Mucosa of descending colon (tissue), 3 donors: ENCODE measurements around the gene CD300E. TPM values are rescaled to one million over a fixed set of nuclear protein-coding genes. Genes with fewer than 3 reads are reported as not detected.
"Not testable (repeated sequence)": the region's sequence is repeated elsewhere in the genome, so short reads cannot be mapped to it uniquely, and the experiment has no call there.

Source experiments
- ATAC-seq: fragments of 200-7000 bp; cut with Tn5 transposase; one replicate; pipeline ENCODE4 v1.9.1; 2020; ENCODE audit warnings: mild to moderate bottlenecking, moderate library complexity
- DNase-seq, 3 donors: peaks; one replicate each; pipeline ENCODE4 v3.0.0-alpha.2; 2020
- H3K36me3 ChIP-seq: fragments of 200-600 bp; one replicate; pipeline ENCODE4 v1.8.0; 2021; ENCODE audit warnings: low read depth, mild to moderate bottlenecking
- H3K4me1 ChIP-seq: fragments of 200-600 bp; one replicate; pipeline ENCODE4 v1.8.0; 2021; ENCODE audit warnings: low read depth, mild to moderate bottlenecking
- H3K4me3 ChIP-seq: fragments of 200-600 bp; one replicate; pipeline ENCODE4 v1.8.0; 2021; ENCODE audit warnings: mild to moderate bottlenecking
- H3K9me3 ChIP-seq: fragments of 200-600 bp; one replicate; pipeline ENCODE4 v1.8.0; 2021; ENCODE audit warnings: mild to moderate bottlenecking
- CTCF ChIP-seq: fragments of 200-600 bp; IDR thresholded peaks from one replicate; pipeline ENCODE4 v1.8.0; 2022; ENCODE audit warnings: antibody characterized with exemption, mild to moderate bottlenecking
- intact Hi-C, 2 donors: fragments of 100-400 bp; cut with DNase I in 1 of 2; cut with micrococcal nuclease in 1 of 2; formaldehyde crosslinking; loops; one replicate each; pipeline versions ENCODE4 v1.11.0 to v1.11.1; 2022; cut with DNase I, micrococcal nuclease
- total RNA-seq, 3 donors: library from RNA; stranded (reverse); fragmentation: NEBNext Ultra II Directional in 2 of 3; extraction: Animal tissue kit (Norgen Biotek cat#: 25700) in 2 of 3; gene quantifications; one replicate each; pipeline versions ENCODE4 v1.2.1 to v1.2.4, GENCODE V29; 2021 to 2023
- donor health status: DM: no; HTN: no; CAD: no; lungs with moderate emphysema.
- donor health status: DM: no; HTN: no; CAD: no.
- donor health status: DM: no; HTN: yes; CAD: no.

CD300E gene
- total RNA-seq, 3 donors from 2014 or later: 0.47 to 0.53 TPM; not detected in 1

DNA sequence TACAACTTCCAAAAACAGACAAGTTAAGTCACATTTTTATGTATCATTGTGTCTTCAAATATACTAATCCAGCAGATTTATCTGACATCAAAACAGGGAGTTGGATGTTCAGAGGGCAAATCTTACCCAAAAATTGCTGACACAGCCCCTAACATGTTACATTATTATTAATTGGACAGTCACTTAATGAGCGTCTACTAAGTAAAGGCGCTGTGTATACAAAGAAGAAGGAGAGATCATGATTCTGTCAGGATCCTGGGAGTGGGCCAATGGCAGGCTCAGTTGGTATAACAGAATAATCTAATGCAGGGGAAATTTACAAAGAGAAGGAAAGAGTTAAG is 18.4 kb upstream of the CD300E start:
- no peak for TF ChIP-seq CTCF

DNA sequence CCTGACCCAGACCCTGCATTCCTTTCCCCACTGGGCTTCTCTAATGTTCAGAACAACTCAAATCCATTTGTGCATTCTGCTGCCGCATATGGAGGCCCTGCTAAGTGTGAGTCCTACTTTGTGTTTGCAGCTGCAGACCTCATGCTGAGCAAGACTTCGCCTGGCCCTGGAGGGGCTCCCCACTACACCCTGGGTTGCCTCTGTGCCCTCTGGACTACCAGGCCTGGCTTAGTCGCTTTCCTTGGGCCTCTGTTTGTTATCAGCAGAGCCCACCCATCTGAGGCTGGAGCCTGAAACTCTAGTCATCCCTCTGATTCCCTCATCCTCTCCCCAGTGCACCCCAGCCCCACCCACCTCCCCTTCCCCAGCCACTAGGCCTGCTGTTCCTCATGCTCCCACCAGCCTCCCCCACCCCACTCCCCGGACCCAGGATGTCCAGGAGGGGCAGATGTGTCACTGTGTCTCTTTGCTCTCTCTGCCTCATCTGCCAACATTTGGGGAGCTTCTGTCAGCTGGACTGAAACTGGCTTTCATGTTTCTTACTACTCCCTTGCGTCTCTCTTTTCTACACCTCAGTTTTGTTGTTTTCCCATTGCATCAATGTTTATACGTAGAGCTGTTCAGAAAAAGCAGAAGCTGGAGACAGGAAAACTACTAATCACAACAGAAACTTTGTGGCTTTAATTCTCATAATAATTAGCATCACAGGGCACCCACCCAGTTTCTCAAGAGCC is 17.9 kb upstream of the CD300E start:
- no peak for TF ChIP-seq CTCF
- H3K36me3 ChIP-seq: no peaks in the 10 kb centered on the region
- ATAC-seq (peak; percentile 7), DNase-seq (no peak)
- no peak overlapping the region for H3K4me3 ChIP-seq
- intact Hi-C loops: no loop called here
- H3K4me1 ChIP-seq: no peaks in the 10 kb centered on the region
- H3K9me3 ChIP-seq: no peaks in the 10 kb centered on the region

More for the DNA sequence above, 18.4 kb upstream of the CD300E start:
- DNase-seq (no peak), ATAC-seq (no peak)
- Histone ChIP-seq H3K36me3 (no peaks in the 10 kb centered on the region), H3K9me3 (no peaks in the 10 kb centered on the region), H3K4me1 (no peaks in the 10 kb centered on the region), H3K4me3 (no peak overlapping the region)
- intact Hi-C loops: no loop called here

GRCh38 chr17:74639704-74640151 is 16.2 kb upstream of the CD300E start:
- DNase-seq: no peak
- Histone ChIP-seq H3K9me3 (no peaks in the 10 kb centered on the region), H3K4me1 (no peaks in the 10 kb centered on the region), H3K36me3 (no peaks in the 10 kb centered on the region), H3K4me3 (no peak overlapping the region)
- intact Hi-C loops: no loop called here
- TF ChIP-seq CTCF: no peak
- ATAC-seq: peak; percentile 29

DNA sequence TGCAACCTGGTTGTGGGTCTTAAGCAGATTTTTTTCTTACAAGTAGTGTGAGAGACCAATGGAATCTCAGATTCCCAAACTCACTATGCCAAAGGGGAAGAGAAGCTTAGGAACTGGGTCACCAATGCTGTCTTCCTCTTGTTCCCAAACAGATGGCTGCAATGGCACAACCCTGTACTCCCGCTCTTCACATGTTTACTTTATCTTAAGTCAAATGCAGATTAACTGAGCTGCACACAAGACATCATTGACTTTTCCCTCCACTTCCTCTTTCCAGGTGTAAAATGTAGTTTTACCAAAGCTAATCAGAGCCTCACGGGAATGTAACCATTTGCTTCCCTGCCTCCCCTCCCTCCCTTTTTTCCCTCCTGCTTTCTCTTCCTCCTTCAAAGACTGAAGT is 14.4 kb upstream of the CD300E start:
- ATAC-seq: no peak
- no peak for DNase-seq
- Histone ChIP-seq H3K9me3 (no peaks in the 10 kb centered on the region), H3K4me3 (no peak overlapping the region), H3K36me3 (no peaks in the 10 kb centered on the region), H3K4me1 (no peaks in the 10 kb centered on the region)
- intact Hi-C loops: no loop called here
- TF ChIP-seq CTCF: no peak

DNA sequence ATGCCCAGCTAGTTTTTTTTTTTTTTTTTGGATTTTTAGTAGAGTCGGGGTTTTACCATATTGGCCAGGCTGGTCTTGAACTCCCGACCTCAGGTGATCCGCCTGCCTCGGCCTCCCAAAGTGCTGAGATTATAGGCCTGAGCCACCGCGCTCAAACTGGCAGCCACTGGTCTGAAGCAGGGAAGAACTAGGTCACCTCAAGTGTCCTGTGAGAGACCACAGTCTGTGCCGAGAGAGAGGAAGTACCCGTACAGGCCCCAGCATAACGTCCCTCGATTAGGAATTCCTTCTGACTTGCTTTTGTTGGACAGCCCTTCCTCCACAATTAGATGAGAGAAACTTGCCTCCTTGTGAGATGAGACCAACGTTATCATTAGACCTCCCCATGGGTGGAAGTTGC is 13.7 kb upstream of the CD300E start:
- DNase-seq (no peak), ATAC-seq (no peak)
- intact Hi-C loops: no loop called here
- Histone ChIP-seq H3K4me3 (no peak overlapping the region), H3K9me3 (no peaks in the 10 kb centered on the region), H3K36me3 (no peaks in the 10 kb centered on the region), H3K4me1 (no peaks in the 10 kb centered on the region)
- no peak for TF ChIP-seq CTCF

DNA sequence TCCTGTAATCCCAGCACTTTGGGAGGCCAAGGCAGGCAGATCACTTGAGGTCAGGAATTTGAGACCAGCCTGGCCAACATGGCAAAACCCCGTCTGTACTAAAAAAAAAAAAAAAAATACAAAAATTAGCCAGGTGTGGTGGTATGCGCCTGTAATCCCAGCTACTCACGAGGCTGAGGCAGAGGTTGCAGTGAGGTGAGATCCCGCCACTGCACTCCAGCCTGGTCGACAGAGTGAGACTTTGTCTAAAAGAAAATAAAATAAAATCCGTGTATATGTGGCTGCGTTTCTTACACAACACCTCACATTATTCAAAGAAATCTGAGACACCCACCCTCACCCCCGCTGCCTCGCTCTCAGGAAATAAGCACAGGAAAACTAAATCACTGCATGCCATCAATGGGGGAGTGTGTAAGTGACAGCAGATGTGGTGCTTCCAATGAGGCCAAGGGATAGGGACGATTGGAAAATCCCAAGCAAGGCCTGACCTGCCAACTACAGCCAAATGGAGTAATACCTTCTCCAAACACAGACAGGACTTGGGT is 13.1 kb upstream of the CD300E start:
- not testable (repeated sequence) for DNase-seq, H3K4me1 ChIP-seq, ATAC-seq

More for the DNA sequence above, 13.1 kb upstream of the CD300E start:
- H3K4me3 ChIP-seq, intact Hi-C loops, H3K36me3 ChIP-seq, H3K9me3 ChIP-seq: not testable (repeated sequence)
